ENCODE results near the gene DGUOK.

DNA sequence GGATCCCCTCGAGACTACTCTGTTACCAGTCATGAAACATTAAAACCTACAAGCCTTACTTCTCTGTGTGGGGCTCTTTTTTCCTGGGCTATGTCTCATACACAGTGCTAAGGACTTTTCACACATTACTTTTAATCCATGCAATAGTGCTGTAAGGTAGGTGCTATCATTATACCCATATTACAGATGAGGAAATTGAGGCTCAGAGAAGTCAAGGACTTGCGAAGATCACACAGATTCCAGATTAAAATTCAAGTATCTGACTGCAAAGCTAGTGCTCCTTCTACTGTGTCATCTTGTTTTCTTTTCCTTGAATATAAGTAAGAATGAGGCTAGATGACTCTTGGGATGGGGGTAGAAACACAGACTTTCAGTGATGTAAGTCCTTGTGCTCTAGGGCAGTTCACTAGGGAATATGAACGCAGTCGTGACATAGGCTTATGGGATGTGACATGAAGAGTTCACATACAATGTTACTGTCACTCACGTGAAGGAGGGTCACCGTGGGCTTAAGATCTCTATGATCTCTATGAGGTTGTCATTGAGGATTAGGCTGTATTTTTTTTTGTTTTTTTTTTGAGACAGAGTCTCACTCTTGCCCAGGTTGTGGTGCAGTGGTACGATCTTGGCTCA, 7.0 kb upstream of the DGUOK start:
- TF ChIP-seq, protein P1, sequence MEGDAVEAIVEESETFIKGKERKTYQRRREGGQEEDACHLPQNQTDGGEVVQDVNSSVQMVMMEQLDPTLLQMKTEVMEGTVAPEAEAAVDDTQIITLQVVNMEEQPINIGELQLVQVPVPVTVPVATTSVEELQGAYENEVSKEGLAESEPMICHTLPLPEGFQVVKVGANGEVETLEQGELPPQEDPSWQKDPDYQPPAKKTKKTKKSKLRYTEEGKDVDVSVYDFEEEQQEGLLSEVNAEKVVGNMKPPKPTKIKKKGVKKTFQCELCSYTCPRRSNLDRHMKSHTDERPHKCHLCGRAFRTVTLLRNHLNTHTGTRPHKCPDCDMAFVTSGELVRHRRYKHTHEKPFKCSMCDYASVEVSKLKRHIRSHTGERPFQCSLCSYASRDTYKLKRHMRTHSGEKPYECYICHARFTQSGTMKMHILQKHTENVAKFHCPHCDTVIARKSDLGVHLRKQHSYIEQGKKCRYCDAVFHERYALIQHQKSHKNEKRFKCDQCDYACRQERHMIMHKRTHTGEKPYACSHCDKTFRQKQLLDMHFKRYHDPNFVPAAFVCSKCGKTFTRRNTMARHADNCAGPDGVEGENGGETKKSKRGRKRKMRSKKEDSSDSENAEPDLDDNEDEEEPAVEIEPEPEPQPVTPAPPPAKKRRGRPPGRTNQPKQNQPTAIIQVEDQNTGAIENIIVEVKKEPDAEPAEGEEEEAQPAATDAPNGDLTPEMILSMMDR (IDR thresholded peaks at IDR 0.05 in 2 of 3, conservative IDR thresholded peaks at IDR 0.05 in 1 of 3; ENCODE audit: borderline replicate concordance in 1 of 3, insufficient read depth in 1 of 3, low read depth in 2 of 3, low read length in 2 of 3), result no peak
- TF ChIP-seq EZH2 (IDR thresholded peaks at IDR 0.05) (no peak), YY1 (IDR thresholded peaks at IDR 0.05; ENCODE audit: extremely low read depth, insufficient replicate concordance, low read depth, low read length) (no peak), ZFX (IDR thresholded peaks at IDR 0.05) (no peak), TCF7L2 (IDR thresholded peaks at IDR 0.05; ENCODE audit: borderline replicate concordance, extremely low read depth, insufficient read depth, insufficient read length) (no peak), POLR2AphosphoS5 (IDR thresholded peaks at IDR 0.05; ENCODE audit: low read depth, low read length) (no peak)
- TF ChIP-seq, protein P2, sequence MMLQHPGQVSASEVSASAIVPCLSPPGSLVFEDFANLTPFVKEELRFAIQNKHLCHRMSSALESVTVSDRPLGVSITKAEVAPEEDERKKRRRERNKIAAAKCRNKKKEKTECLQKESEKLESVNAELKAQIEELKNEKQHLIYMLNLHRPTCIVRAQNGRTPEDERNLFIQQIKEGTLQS (IDR thresholded peaks at IDR 0.05), result no peak
- TF ChIP-seq, protein P3, sequence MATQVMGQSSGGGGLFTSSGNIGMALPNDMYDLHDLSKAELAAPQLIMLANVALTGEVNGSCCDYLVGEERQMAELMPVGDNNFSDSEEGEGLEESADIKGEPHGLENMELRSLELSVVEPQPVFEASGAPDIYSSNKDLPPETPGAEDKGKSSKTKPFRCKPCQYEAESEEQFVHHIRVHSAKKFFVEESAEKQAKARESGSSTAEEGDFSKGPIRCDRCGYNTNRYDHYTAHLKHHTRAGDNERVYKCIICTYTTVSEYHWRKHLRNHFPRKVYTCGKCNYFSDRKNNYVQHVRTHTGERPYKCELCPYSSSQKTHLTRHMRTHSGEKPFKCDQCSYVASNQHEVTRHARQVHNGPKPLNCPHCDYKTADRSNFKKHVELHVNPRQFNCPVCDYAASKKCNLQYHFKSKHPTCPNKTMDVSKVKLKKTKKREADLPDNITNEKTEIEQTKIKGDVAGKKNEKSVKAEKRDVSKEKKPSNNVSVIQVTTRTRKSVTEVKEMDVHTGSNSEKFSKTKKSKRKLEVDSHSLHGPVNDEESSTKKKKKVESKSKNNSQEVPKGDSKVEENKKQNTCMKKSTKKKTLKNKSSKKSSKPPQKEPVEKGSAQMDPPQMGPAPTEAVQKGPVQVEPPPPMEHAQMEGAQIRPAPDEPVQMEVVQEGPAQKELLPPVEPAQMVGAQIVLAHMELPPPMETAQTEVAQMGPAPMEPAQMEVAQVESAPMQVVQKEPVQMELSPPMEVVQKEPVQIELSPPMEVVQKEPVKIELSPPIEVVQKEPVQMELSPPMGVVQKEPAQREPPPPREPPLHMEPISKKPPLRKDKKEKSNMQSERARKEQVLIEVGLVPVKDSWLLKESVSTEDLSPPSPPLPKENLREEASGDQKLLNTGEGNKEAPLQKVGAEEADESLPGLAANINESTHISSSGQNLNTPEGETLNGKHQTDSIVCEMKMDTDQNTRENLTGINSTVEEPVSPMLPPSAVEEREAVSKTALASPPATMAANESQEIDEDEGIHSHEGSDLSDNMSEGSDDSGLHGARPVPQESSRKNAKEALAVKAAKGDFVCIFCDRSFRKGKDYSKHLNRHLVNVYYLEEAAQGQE (IDR thresholded peaks at IDR 0.05; ENCODE audit: low read depth), result no peak

Measured in HCT116 (cell line).